Progenitor cell of endocrine pancreas (in vitro differentiated cells): ENCODE measurements around the gene WSCD1. TPM values are rescaled to one million over a fixed set of nuclear protein-coding genes. Genes with fewer than 3 reads are reported as not detected.

Source experiments
- DNase-seq: peaks from one replicate; pipeline ENCODE4 v3.0.0; 2021; ENCODE audit warnings: low spot score; ENCODE audit not compliant: unreplicated experiment
- H3K27ac Mint-ChIP-seq: 2 replicates; pipeline ENCODE4 v1.8.0; 2021; ENCODE audit warnings: mild to moderate bottlenecking, moderate library complexity, mixed read lengths
- H3K27me3 Mint-ChIP-seq: 2 replicates; pipeline ENCODE4 v1.8.0; 2021; ENCODE audit warnings: mixed read lengths
- H3K36me3 Mint-ChIP-seq: 2 replicates; pipeline ENCODE4 v1.8.0; 2022; ENCODE audit warnings: mixed read lengths; ENCODE audit not compliant: insufficient read depth
- H3K4me1 Mint-ChIP-seq: 2 replicates; pipeline ENCODE4 v1.8.0; 2021; ENCODE audit warnings: low read depth, mixed read lengths
- H3K4me3 Mint-ChIP-seq: 2 replicates; pipeline ENCODE4 v1.8.0; 2021; ENCODE audit warnings: low read depth, mild to moderate bottlenecking, moderate library complexity, mixed read lengths
- H3K9me3 Mint-ChIP-seq: 2 replicates; pipeline ENCODE4 v1.8.0; 2021; ENCODE audit warnings: low read depth, mixed read lengths
- CTCF ChIP-seq: fragments of 200-600 bp; sonication (generic); IDR thresholded peaks from one replicate; pipeline ENCODE4 v1.5.0; 2021; ENCODE audit warnings: antibody characterized with exemption, mild to moderate bottlenecking; ENCODE audit not compliant: unreplicated experiment
- total RNA-seq: library from RNA; stranded (reverse); gene quantifications from 2 replicates; pipeline ENCODE4 v1.2.1, GENCODE V29; 2021

WSCD1 gene
- total RNA-seq, 1 donor from 2014 or later = 10.3 TPM

- no peaks in the 10 kb centered on the region for H3K36me3 Mint-ChIP-seq
- H3K27ac Mint-ChIP-seq = no peak overlapping the region
- TF ChIP-seq CTCF = no peak
- H3K4me1 Mint-ChIP-seq = peaks cover 10% of the 10 kb centered on the region
- H3K27me3 Mint-ChIP-seq = peaks cover 85% of the 10 kb centered on the region
- no peak overlapping the region for H3K4me3 Mint-ChIP-seq
- no peak for DNase-seq
- H3K9me3 Mint-ChIP-seq = no peaks in the 10 kb centered on the region
These were observed 3.8 kb upstream of the WSCD1 start for GRCh38 chr17:6066183-6066948.

- H3K36me3 Mint-ChIP-seq = no peaks in the 10 kb centered on the region
- peaks cover 86% of the 10 kb centered on the region for H3K27me3 Mint-ChIP-seq
- H3K4me3 Mint-ChIP-seq = no peak overlapping the region
- H3K27ac Mint-ChIP-seq = no peak overlapping the region
- H3K4me1 Mint-ChIP-seq = peaks cover 10% of the 10 kb centered on the region
- H3K9me3 Mint-ChIP-seq = no peaks in the 10 kb centered on the region
- DNase-seq = no peak
- no peak for TF ChIP-seq CTCF
These were observed 3.1 kb upstream of the WSCD1 start for GRCh38 chr17:6067060-6067459.

GRCh38 chr17:6070430-6070912 lies 292 bp downstream of the WSCD1 start:
- no peak for DNase-seq
- no peaks in the 10 kb centered on the region for H3K36me3 Mint-ChIP-seq
- H3K9me3 Mint-ChIP-seq = no peaks in the 10 kb centered on the region
- no peak for TF ChIP-seq CTCF
- peaks cover 10% of the 10 kb centered on the region for H3K4me1 Mint-ChIP-seq
- H3K27me3 Mint-ChIP-seq = peaks cover 76% of the 10 kb centered on the region
- H3K4me3 Mint-ChIP-seq = no peak overlapping the region
- no peak overlapping the region for H3K27ac Mint-ChIP-seq

GRCh38 chr17:6070913-6071511 lies 833 bp downstream of the WSCD1 start:
- H3K27me3 Mint-ChIP-seq = peaks cover 75% of the 10 kb centered on the region
- H3K4me1 Mint-ChIP-seq = peaks cover 10% of the 10 kb centered on the region

More at GRCh38 chr17:6070913-6071511, 833 bp downstream of the WSCD1 start:
- H3K27ac Mint-ChIP-seq = no peak overlapping the region
- no peaks in the 10 kb centered on the region for H3K9me3 Mint-ChIP-seq
- TF ChIP-seq CTCF = no peak
- H3K36me3 Mint-ChIP-seq = no peaks in the 10 kb centered on the region
- DNase-seq = peak; percentile 22
- H3K4me3 Mint-ChIP-seq = peak overlapping the region; percentile 76
